ENCODE results near the gene PERM1. TPM values are rescaled to one million over a fixed set of nuclear protein-coding genes. Genes with fewer than 3 reads are reported as not detected.
A peak's percentile ranks its signal among the peaks of the same experiment; 100 is the strongest.

The PERM1 gene
- total and polyA plus RNA-seq, 9 of the 15 experiments (the other 6 are each of a cell fraction or from before 2014, with no cell fraction given): not detected

DNA sequence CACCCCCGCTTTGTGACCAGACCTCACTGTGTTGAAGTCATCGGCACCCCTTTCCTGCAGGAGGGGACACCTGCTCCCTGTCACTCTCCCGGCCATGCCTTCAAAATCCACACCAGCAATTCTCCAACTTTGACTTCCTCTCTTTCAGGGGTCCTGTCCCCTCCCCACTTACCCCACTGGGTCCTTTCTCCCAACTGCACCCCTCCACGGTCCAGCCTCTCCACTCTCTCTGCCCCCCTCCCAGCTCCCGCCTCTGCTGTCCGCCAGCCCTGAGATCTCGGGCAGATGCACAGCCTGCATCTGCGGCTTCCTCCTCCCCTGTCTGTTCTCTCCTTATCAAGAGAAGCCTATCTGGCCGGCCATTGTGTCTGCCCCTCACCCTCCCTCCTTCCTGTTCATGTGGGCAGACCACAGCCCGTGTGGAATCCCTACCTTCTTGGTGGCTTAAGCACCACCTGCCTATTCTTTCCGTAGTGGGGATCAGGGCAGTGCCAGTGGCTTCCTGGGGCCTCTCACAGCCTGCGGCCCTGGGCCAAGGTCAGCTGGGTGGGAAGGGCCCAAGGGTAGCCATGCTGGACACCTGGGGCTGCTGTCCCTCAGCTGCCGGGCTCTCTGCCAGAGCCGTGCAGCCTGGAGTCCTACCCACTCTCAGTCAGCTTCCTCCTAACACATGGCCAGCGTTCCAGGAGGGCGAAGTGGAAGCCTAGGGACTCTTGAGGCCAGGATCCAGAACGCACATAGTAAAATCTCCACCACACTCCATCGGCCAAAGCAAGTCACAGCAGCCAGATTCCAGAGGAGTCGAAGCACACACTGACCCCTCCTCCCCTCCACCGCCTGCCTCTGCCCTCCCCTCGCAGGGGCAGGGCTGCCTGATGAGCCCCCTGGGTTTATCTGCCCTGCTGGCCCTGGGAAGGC is 23.1 kb upstream of the PERM1 start (continued):
- TF ChIP-seq MGA (IDR thresholded peaks at IDR 0.05): peak; percentile 54
- TF ChIP-seq GABPA (tag; conservative IDR thresholded peaks at IDR 0.05; ENCODE audit: low read depth): peak; percentile 59
- peak; percentile 22 for TF ChIP-seq TBP (optimal IDR thresholded peaks at IDR 0.05; ENCODE audit: low read depth, low read length)
- TF ChIP-seq SRSF1 (IDR thresholded peaks at IDR 0.05; ENCODE audit: low read depth, low read length): no peak
- TF ChIP-seq CBX5 (IDR thresholded peaks at IDR 0.05; ENCODE audit: borderline replicate concordance, low read depth): peak; percentile 44; the same call in 1 of the 2 replicates
- TF ChIP-seq ZNF444 (CRISPR knock-in tag; IDR thresholded peaks at IDR 0.05): no peak
- no peak for TF ChIP-seq EWSR1 (IDR thresholded peaks at IDR 0.05; ENCODE audit: borderline replicate concordance, low read depth, partially characterized antibody)
- no peak for TF ChIP-seq ZNF174 (CRISPR knock-in tag; IDR thresholded peaks at IDR 0.05)
- TF ChIP-seq TEAD1 (CRISPR knock-in tag; IDR thresholded peaks at IDR 0.05): peak in 1 of 2 experiments; percentile 50; a peak in 1 of 4 replicates
- TF ChIP-seq, protein P1, sequence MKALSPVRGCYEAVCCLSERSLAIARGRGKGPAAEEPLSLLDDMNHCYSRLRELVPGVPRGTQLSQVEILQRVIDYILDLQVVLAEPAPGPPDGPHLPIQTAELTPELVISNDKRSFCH (CRISPR knock-in tag; IDR thresholded peaks at IDR 0.05): 0 out of 2 replicates have a peak, but pooled peaks have one; percentile 11
- TF ChIP-seq, protein P1 (tag; IDR thresholded peaks at IDR 0.05): peak; percentile 94
- no peak for TF ChIP-seq ZNF695 (CRISPR knock-in tag; IDR thresholded peaks at IDR 0.05)

Measured in K562 (cell line).